Stimulated activated CD4-positive, alpha-beta T cell treated with anti-CD3 and anti-CD28 coated beads, Interleukin-4, amount 100 ng/mL, for 24 hours (primary cell): ENCODE results near the gene RHOV.
"Not testable (repeated sequence)": the region's sequence is repeated elsewhere in the genome, so short reads cannot be mapped to it uniquely, and the experiment has no call there.

Experiments
- DNase-seq: peaks from one replicate; pipeline ENCODE4 v3.0.0-alpha.2; 2020

RHOV gene

GRCh38 chr15:40871749-40872617 lies 2.1 kb downstream of the RHOV start:
- no peak for DNase-seq

- no peak for DNase-seq
These were observed 3.3 kb downstream of the RHOV start for GRCh38 chr15:40870716-40871115.

GRCh38 chr15:40869686-40870085 lies 4.3 kb downstream of the RHOV start:
- no peak for DNase-seq

GRCh38 chr15:40867199-40867598 lies 6.8 kb downstream of the RHOV start:
- no peak for DNase-seq

DNA sequence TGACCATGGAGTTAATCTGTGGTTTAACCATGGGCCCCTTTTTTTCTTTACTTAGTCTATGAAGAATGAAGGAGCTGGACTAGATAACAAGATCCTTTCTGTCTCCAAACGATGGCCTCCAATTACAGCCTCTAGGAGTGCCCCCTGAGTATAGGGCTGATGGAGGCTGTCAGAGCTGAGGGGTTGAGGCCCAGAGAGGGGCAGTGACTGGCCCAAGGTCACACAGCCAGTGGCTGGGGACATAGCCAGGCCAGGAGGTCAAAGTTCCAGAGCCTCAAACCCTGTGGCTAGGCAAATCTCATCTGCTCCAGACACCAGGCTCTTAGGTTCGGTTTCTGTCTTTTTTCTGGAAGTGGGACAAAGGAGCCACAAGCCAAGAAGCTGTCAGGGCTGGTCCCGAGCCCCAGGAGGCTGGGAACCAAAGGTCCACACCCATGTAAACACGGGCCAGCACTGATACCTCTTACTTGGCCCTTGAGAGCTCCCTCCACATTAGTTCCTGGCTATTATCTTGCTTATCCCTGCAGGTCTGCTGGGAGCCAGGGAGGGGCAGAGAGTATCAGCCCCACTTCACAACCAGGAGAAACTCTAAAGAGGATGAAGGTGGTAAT lies 10.3 kb downstream of the RHOV start:
- no peak for DNase-seq

DNA sequence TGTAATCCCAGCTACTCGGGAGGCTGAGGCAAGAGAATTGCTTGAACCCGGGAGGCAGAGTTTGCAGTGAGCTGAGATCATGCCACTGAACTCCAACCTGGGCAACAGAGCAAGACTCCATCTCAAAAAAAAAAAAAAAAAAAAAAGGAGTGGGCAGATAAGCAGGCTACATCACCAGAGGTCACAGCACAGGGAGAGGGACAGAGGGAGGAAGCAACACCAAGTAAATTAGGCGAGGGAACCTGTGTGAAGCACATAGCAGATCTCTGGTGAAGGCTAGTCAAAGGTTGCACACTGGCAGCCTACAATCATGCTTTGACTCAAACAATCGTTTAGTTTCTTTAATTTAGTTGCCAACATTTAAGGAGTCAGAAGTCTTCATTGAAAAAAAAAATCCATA lies 12.9 kb downstream of the RHOV start:
- DNase-seq, result not testable (repeated sequence)

GRCh38 chr15:40859206-40859851 lies 14.7 kb downstream of the RHOV start:
- peak; percentile 87 for DNase-seq

DNA sequence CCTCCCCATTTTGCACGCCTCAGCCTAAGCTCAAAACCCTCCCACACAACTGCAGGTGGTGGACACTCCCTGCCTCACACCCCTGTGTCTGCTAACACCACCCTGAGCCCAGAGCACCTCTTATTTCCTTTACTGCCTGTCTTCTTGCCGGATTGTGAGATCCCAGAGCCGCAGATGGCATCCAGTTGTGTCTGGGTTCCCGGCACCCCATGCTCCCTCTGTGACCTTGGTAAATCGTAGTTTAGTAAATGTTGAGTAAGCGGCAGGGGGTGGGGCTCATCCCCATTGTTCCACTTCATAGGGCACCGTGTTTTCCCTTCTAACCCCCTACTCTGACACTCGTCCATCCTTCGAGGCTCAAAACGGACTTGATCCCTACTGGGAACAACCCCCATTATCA lies 15.3 kb downstream of the RHOV start:
- no peak for DNase-seq

DNA sequence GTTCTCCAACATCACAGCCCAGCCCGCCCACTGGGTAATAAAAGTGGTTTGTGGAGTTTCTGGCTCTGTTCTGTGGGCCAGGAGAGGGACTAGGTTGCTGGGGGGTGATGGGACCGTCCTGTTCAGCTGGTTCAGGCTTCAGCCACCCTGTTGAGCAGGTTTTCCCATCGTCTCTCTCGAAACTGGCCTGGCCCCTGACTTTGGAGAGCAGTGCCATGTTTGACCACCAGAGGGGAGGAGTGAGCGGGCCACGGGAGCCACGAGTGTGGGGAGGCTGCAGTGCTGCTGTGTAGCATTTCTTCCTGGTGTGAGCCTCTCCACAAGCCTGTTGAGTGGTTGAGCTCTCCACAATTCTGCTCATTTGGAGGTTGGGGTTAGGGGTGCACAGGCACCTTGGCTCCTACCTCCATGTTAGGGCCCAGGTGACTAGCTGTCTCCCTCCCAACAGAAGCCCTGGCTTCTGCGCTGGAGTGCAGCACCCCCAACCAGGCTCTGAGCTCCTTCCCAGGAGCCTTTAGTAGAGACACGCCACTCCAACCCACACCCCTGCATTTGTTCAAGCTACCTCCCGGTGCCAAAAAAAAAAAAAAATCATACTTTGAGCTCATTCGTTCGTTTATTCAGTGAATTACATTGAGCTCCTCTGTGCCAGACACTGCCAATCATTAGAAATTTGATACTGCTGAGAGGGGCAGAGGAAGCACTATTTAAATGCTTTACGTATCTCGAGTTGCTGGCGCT lies 16.3 kb downstream of the RHOV start:
- peak; percentile 82 for DNase-seq

GRCh38 chr15:40856746-40857145 lies 17.3 kb downstream of the RHOV start:
- no peak for DNase-seq

GRCh38 chr15:40855706-40856234 lies 18.3 kb downstream of the RHOV start:
- no peak for DNase-seq

DNA sequence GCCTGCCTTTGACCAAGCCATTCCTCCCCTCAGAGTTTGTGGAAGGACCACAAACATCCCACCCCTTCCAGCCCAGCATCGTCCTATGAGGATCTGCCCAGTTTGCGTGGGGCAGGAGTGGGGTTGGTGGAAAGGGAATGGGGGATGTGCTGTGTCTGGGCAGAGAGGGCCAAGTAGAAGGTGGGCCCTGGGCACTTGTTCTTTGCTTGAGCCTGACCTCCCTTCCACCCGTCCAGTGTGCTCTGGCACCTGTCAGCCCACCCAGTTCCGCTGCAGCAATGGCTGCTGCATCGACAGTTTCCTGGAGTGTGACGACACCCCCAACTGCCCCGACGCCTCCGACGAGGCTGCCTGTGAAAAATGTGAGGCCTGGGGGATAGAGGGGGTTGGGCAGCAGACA lies 19.9 kb downstream of the RHOV start:
- no peak for DNase-seq

DNA sequence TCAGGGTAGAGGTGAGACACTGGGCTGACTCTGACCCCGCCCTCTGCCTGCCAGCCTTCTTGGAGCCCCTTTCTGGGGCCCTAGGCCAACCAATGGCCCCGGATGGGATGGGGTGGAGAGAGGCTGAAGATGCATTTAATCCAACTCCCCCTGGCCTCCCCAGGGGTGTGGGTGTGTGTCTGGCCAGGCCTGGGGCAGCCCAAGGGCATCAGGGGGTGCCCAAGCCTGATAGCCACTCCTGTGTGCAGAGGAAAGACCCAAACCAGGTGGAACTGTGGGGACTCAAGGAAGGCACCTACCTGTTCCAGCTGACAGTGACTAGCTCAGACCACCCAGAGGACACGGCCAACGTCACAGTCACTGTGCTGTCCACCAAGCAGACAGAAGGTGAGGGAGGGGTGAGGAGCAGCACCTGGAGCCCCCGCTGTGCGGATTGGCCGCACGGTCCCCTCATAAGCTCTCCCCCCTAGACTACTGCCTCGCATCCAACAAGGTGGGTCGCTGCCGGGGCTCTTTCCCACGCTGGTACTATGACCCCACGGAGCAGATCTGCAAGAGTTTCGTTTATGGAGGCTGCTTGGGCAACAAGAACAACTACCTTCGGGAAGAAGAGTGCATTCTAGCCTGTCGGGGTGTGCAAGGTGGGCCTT lies 20.7 kb downstream of the RHOV start:
- no peak for DNase-seq

- no peak for DNase-seq
These were observed 21.5 kb downstream of the RHOV start for GRCh38 chr15:40852529-40852928.

GRCh38 chr15:40850576-40851112 lies 23.4 kb downstream of the RHOV start:
- no peak for DNase-seq

GRCh38 chr15:40847223-40847961 lies 26.6 kb downstream of the RHOV start:
- no peak for DNase-seq

DNA sequence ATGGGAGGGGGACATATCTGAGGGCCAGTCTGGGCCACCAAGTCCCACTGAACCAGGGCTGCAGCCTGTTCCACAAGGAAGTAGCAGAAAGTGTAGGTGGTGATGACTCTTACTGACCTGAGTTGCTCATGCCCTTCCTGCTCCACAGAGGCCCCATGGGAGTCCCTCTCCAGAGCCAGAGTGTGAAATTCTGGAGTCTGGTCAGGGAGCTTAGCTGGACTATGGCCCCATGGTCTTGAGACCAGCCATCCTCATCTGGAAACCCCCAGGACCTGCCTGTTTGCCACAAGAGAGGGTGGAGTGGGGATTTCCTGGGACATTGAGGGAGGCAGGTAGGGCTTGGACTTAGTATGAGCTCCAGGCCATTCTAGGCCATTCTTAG lies 27.2 kb downstream of the RHOV start:
- DNase-seq, result no peak

DNA sequence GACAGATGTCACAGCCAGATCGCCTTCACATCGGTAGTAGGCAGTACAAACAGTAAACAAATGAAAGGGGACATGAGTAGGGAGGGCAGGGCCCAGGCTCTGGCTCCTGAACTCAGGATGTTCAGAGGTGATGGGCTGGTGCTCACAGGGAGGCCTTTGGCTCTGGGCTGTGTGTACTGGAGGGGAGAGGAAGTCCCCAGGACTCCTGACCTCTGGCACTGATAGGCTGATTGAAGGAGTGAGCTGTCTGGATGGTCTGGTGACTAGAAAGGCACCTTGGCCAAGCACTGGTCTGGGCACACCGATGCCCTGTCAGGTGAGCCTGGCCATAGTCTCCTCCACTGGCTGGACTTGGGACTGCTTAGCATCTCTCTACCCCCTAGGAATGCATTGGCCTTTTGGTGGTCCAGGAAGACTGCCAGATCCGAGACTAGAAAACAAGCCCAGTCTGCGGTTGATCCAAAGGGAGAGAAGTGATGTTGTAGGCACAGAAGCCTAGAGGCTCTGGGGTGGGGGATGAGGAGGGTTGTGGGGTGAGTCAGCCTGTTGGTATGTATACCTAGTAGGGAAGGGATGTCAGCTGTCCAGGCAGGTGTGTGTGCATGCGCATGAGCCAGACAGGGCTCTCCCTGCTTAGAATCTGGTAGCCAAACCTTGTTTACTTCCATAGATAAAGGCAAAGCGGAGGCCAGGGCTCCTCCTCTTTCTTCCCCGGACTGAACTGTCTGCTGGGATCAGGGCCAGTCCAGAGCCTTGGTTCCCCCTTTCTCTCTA lies 28.3 kb downstream of the RHOV start:
- no peak for DNase-seq

GRCh38 chr15:40845036-40845435 lies 29.0 kb downstream of the RHOV start:
- DNase-seq, result no peak

- DNase-seq, result peak; percentile 42
These were observed 29.4 kb downstream of the RHOV start for GRCh38 chr15:40844696-40845030.
